MM.1S (cell line): ENCODE data around the gene COPB2.

ENCODE experiments used
- DNase-seq: peaks from one replicate; pipeline ENCODE4 v3.0.0-alpha.2; 2015
- H2AFZ ChIP-seq: fragments of 300-600 bp; sonication (generic); 2 replicates; pipeline ENCODE4 v1.6.0; 2016; ENCODE audit warnings: antibody characterized with exemption, low read length
- H3F3A ChIP-seq: fragments of 300-600 bp; sonication (generic); 2 replicates; pipeline ENCODE4 v1.6.1; 2016; ENCODE audit warnings: mild to moderate bottlenecking, antibody characterized with exemption, low read length, moderate library complexity, mixed read lengths; ENCODE audit not compliant: insufficient read depth
- H3K27ac ChIP-seq: fragments of 300-600 bp; sonication (generic); 2 replicates; pipeline ENCODE4 v1.5.1; 2016; ENCODE audit warnings: mild to moderate bottlenecking, low read length
- H3K27me3 ChIP-seq: fragments of 300-600 bp; sonication (generic); replicated peaks from 2 replicates; pipeline ENCODE4 v1.6.0; 2016; ENCODE audit warnings: low read length; ENCODE audit not compliant: insufficient read depth
- H3K36me3 ChIP-seq: fragments of 300-600 bp; sonication (generic); replicated peaks from 2 replicates; pipeline ENCODE4 v1.6.1; 2016; ENCODE audit warnings: mild to moderate bottlenecking, low read length, mixed read lengths; ENCODE audit not compliant: insufficient read depth
- H3K4me1 ChIP-seq: fragments of 300-600 bp; sonication (generic); 2 replicates; pipeline ENCODE4 v1.6.1; 2016; ENCODE audit warnings: low read length, mixed read lengths
- H3K4me2 ChIP-seq: fragments of 300-600 bp; sonication (generic); 2 replicates; pipeline ENCODE4 v1.6.0; 2016; ENCODE audit warnings: low read depth, low read length
- H3K4me3 ChIP-seq: fragments of 300-600 bp; sonication (generic); 2 replicates; pipeline ENCODE4 v1.5.1; 2016; ENCODE audit warnings: low read length, mixed read lengths
- H3K79me2 ChIP-seq: fragments of 300-600 bp; sonication (generic); 2 replicates; pipeline ENCODE4 v1.6.1; 2016; ENCODE audit warnings: mixed run types, low read length, mixed read lengths
- H3K9ac ChIP-seq: fragments of 300-600 bp; sonication (generic); 2 replicates; pipeline ENCODE4 v1.6.1; 2016; ENCODE audit warnings: low read length, mixed read lengths
- H3K9me2 ChIP-seq: fragments of 300-600 bp; sonication (generic); replicated peaks from 2 replicates; pipeline ENCODE4 v1.6.1; 2016; ENCODE audit warnings: mild to moderate bottlenecking, low read length, mixed read lengths; ENCODE audit not compliant: insufficient read depth
- H3K9me3 ChIP-seq: fragments of 300-600 bp; sonication (generic); replicated peaks from 2 replicates; pipeline ENCODE4 v1.6.1; 2016; ENCODE audit warnings: mild to moderate bottlenecking, low read length, mixed read lengths; ENCODE audit not compliant: insufficient read depth
- H4K20me1 ChIP-seq: fragments of 300-600 bp; sonication (generic); 2 replicates; pipeline ENCODE4 v1.6.1; 2016; ENCODE audit warnings: mild to moderate bottlenecking, low read length, moderate library complexity, mixed read lengths; ENCODE audit not compliant: insufficient read depth
- CTCF ChIP-seq: fragments of 300-600 bp; sonication (generic); IDR thresholded peaks from 2 replicates; pipeline ENCODE4 v1.5.1; 2016; ENCODE audit warnings: antibody characterized with exemption, low read length, mixed read lengths
- EZH2 ChIP-seq: fragments of 300-600 bp; sonication (generic); optimal IDR thresholded peaks from 2 replicates; pipeline ENCODE3; 2017; ENCODE audit warnings: low read depth, mild to moderate bottlenecking, antibody characterized with exemption, low read length, mixed read lengths
- EZH2phosphoT487 ChIP-seq: fragments of 300-600 bp; sonication (generic); IDR thresholded peaks from 2 replicates; pipeline ENCODE4 v1.6.1; 2018; ENCODE audit warnings: antibody characterized with exemption, low read length

COPB2 gene

GRCh38 chr3:139312959-139313358, 76.5 kb downstream of the COPB2 start:
- Histone ChIP-seq H3K27me3 (no peaks in the 10 kb centered on the region), H3K9me3 (no peaks in the 10 kb centered on the region), H3F3A (no peaks in the 10 kb centered on the region), H3K4me1 (no peaks in the 10 kb centered on the region), H3K9ac (no peak overlapping the region), H3K9me2 (no peaks in the 10 kb centered on the region), H2AFZ (no peak overlapping the region), H3K4me3 (no peak overlapping the region), H4K20me1 (no peaks in the 10 kb centered on the region), H3K36me3 (no peaks in the 10 kb centered on the region), H3K4me2 (no peak overlapping the region), H3K27ac (no peak overlapping the region), H3K79me2 (no peaks in the 10 kb centered on the region)
- TF ChIP-seq EZH2 (no peak), EZH2phosphoT487 (no peak), CTCF (no peak)
- no peak for DNase-seq

GRCh38 chr3:139312416-139312815, 77.0 kb downstream of the COPB2 start:
- H3K36me3 ChIP-seq = no peaks in the 10 kb centered on the region
- DNase-seq = no peak
- no peaks in the 10 kb centered on the region for H3K79me2 ChIP-seq
- no peak overlapping the region for H3K4me3 ChIP-seq
- no peak overlapping the region for H2AFZ ChIP-seq
- no peaks in the 10 kb centered on the region for H3K9me2 ChIP-seq
- no peaks in the 10 kb centered on the region for H3F3A ChIP-seq
- no peak overlapping the region for H3K4me2 ChIP-seq
- H3K4me1 ChIP-seq = no peaks in the 10 kb centered on the region
- TF ChIP-seq EZH2 (no peak), CTCF (no peak), EZH2phosphoT487 (no peak)
- H3K9me3 ChIP-seq = no peaks in the 10 kb centered on the region
- H3K9ac ChIP-seq = no peak overlapping the region
- no peaks in the 10 kb centered on the region for H4K20me1 ChIP-seq
- H3K27me3 ChIP-seq = no peaks in the 10 kb centered on the region
- H3K27ac ChIP-seq = no peak overlapping the region

GRCh38 chr3:139311557-139311956, 77.9 kb downstream of the COPB2 start:
- no peaks in the 10 kb centered on the region for H3K79me2 ChIP-seq
- DNase-seq = no peak
- no peak overlapping the region for H3K4me2 ChIP-seq
- H4K20me1 ChIP-seq = no peaks in the 10 kb centered on the region
- no peak overlapping the region for H3K27ac ChIP-seq
- H3K4me1 ChIP-seq = no peaks in the 10 kb centered on the region
- no peaks in the 10 kb centered on the region for H3K9me3 ChIP-seq
- no peak for TF ChIP-seq EZH2
- no peak for TF ChIP-seq EZH2phosphoT487
- TF ChIP-seq CTCF = no peak
- no peaks in the 10 kb centered on the region for H3K9me2 ChIP-seq
- H3K36me3 ChIP-seq = no peaks in the 10 kb centered on the region
- no peaks in the 10 kb centered on the region for H3K27me3 ChIP-seq
- H3F3A ChIP-seq = no peaks in the 10 kb centered on the region
- H3K9ac ChIP-seq = no peak overlapping the region
- H3K4me3 ChIP-seq = no peak overlapping the region
- no peak overlapping the region for H2AFZ ChIP-seq

- TF ChIP-seq CTCF (no peak), EZH2phosphoT487 (no peak), EZH2 (no peak)
- Histone ChIP-seq H3K79me2 (no peaks in the 10 kb centered on the region), H3K27ac (no peak overlapping the region), H3F3A (no peaks in the 10 kb centered on the region), H3K4me2 (no peak overlapping the region), H4K20me1 (no peaks in the 10 kb centered on the region), H3K9ac (no peak overlapping the region), H3K4me1 (no peaks in the 10 kb centered on the region), H3K9me3 (no peaks in the 10 kb centered on the region), H3K36me3 (no peaks in the 10 kb centered on the region), H3K9me2 (no peaks in the 10 kb centered on the region), H3K4me3 (no peak overlapping the region), H2AFZ (no peak overlapping the region), H3K27me3 (no peaks in the 10 kb centered on the region)
- DNase-seq = no peak
Measured at GRCh38 chr3:139310474-139310933, 78.9 kb downstream of the COPB2 start.
